ENCODE data around the gene HAUS5. TPM values are rescaled to one million over a fixed set of nuclear protein-coding genes. Genes with fewer than 3 reads are reported as not detected.

HAUS5 gene
- total RNA-seq, 6 experiments from 2014 or later: 3.7 to 6.1 (median 4.4) TPM

DNA sequence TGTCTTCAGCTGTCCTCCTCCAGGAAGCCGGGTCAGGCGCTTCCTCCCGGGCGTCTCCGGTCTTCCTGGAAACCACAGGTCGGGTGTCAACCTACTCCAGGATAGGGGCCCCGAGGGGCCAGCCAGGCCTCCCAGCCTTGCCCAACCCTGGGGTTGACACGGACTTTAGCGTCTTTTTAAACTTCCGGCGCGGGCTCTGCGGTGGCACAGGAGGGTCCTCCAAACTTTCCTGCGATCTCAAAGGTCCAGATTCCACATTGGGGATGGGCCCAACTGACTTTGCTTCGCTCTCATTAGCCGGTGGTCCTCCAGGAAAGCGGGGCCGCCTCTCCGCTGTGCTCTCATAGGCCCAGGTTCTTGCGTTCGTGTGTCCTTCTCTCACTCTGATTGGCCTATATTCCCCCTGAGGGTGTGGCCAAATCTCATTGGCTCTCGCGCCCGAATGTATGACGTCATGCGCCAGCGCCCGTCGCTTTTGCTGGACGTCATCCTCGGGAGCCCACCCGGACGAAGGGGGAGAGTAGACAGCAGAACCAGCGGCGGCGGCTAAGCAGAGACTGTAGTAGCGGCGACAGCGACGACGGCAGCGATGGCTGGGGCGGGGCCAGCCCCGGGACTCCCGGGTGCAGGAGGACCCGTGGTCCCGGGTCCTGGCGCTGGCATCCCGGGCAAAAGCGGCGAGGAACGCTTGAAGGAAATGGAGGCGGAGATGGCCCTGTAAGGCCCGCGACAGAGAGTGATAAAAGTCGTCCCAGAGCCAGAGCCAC lies 16.2 kb downstream of the HAUS5 start, which contains the start of gene RBM42:
Gene RBM42 (plus strand): TSS at position 472 of the 767 bp plus-strand sequence. CDS start 118 bp downstream, at position 590.
- intact Hi-C loops (cut with DNase I): no loop called here

DNA sequence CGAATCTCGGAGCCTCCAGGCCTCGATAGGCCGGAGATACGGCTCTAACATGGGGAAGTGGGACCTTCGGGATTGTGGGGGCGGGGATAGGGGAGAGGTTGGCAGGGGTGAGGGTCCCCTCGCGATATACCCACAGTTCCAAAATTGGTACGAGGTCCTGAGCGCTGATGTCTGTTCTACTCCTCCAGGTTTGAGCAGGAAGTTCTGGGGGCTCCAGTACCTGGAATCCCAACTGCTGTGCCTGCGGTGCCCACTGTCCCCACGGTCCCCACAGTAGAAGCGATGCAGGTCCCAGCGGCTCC lies 16.7 kb downstream of the HAUS5 start:
- TF ChIP-seq, protein P1, sequence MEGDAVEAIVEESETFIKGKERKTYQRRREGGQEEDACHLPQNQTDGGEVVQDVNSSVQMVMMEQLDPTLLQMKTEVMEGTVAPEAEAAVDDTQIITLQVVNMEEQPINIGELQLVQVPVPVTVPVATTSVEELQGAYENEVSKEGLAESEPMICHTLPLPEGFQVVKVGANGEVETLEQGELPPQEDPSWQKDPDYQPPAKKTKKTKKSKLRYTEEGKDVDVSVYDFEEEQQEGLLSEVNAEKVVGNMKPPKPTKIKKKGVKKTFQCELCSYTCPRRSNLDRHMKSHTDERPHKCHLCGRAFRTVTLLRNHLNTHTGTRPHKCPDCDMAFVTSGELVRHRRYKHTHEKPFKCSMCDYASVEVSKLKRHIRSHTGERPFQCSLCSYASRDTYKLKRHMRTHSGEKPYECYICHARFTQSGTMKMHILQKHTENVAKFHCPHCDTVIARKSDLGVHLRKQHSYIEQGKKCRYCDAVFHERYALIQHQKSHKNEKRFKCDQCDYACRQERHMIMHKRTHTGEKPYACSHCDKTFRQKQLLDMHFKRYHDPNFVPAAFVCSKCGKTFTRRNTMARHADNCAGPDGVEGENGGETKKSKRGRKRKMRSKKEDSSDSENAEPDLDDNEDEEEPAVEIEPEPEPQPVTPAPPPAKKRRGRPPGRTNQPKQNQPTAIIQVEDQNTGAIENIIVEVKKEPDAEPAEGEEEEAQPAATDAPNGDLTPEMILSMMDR (IDR thresholded peaks at IDR 0.05): no peak
- no peak for TF ChIP-seq POLR2A (IDR thresholded peaks at IDR 0.05)

More for the DNA sequence above, 16.2 kb downstream of the HAUS5 start, which contains the start of gene RBM42:
- peak; percentile 80 for TF ChIP-seq POLR2A (IDR thresholded peaks at IDR 0.05)
- TF ChIP-seq, protein P1 (IDR thresholded peaks at IDR 0.05): no peak
- Histone ChIP-seq H3K27me3 (no peaks in the 10 kb centered on the region), H3K4me1 (peaks cover 0 to 6% (median 0%) of the 10 kb centered on the region in 4 donors), H3K36me3 (peaks cover 2 to 36% (median 19%) of the 10 kb centered on the region in 4 donors), H3K4me3 (peak within 1 kb of the TSS; percentile 97 to 100 (median 99)), H3K27ac (peak within 1 kb of the TSS; percentile 61 to 90 (median 87)), H3K9me3 (no peaks in the 10 kb centered on the region)
- peak; percentile 99 to 100 (median 99) for ATAC-seq
- DNase-seq: peak; percentile 93 to 97 (median 95)
- 0% methylated on average over 23 of the region's 56 CpGs for WGBS (ENCODE audit: insufficient coverage, low coverage, low lambda C conversion rate, missing lambda C conversion rate)

DNA sequence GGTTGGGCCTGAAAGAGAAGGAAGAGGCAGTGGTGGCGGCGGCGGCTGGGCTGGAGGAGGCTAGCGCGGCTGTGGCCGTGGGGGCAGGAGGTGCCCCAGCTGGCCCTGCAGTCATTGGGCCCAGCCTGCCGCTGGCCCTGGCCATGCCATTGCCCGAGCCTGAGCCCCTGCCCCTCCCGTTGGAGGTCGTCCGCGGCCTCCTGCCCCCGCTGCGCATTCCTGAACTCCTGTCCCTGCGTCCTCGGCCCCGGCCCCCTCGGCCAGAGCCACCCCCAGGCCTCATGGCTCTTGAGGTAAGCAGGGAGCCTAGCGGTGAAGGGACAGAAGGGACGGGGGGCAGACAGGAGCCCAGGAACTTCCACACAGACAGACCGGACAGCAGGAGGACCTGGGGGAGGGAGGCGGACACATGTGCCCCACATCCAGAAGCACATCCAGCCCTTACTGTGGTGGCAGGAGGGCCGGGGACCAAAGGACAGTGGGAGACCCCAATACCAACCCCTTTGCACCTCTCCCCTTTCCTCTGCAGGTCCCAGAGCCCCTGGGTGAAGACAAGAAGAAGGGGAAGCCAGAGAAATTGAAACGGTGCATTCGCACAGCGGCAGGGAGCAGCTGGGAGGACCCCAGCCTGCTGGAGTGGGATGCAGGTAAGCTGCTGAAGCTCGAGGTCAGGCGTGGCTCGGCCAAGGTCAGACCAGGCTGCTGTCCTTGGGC lies 21.3 kb downstream of the HAUS5 start:
- WGBS (ENCODE audit: insufficient coverage, low coverage, low lambda C conversion rate, missing lambda C conversion rate): 97% methylated on average over 5 of the region's 29 CpGs
- ATAC-seq (no peak), DNase-seq (no peak)
- Histone ChIP-seq H3K27ac (no peak overlapping the region), H3K36me3 (peaks cover 8 to 82% (median 25%) of the 10 kb centered on the region in 4 donors), H3K9me3 (no peaks in the 10 kb centered on the region), H3K27me3 (no peaks in the 10 kb centered on the region), H3K4me3 (no peak overlapping the region), H3K4me1 (peaks cover 0 to 6% (median 0%) of the 10 kb centered on the region in 4 donors)
- intact Hi-C loops (cut with DNase I): no loop called here
- no peak for TF ChIP-seq POLR2A (IDR thresholded peaks at IDR 0.05)
- TF ChIP-seq, protein P1 (IDR thresholded peaks at IDR 0.05): no peak

More for the DNA sequence above, 16.7 kb downstream of the HAUS5 start:
- WGBS (ENCODE audit: insufficient coverage, low coverage, low lambda C conversion rate, missing lambda C conversion rate): 0% methylated on average over 11 of the region's 15 CpGs
- Histone ChIP-seq H3K4me3 (peak overlapping the region; percentile 97 to 100 (median 99)), H3K36me3 (peaks cover 2 to 41% (median 22%) of the 10 kb centered on the region in 4 donors), H3K27ac (peak overlapping the region; percentile 61 to 90 (median 87)), H3K4me1 (peaks cover 0 to 6% (median 0%) of the 10 kb centered on the region in 4 donors), H3K9me3 (no peaks in the 10 kb centered on the region), H3K27me3 (no peaks in the 10 kb centered on the region)
- no peak for DNase-seq
- ATAC-seq: no peak
- intact Hi-C loops (cut with DNase I): no loop called here

DNA sequence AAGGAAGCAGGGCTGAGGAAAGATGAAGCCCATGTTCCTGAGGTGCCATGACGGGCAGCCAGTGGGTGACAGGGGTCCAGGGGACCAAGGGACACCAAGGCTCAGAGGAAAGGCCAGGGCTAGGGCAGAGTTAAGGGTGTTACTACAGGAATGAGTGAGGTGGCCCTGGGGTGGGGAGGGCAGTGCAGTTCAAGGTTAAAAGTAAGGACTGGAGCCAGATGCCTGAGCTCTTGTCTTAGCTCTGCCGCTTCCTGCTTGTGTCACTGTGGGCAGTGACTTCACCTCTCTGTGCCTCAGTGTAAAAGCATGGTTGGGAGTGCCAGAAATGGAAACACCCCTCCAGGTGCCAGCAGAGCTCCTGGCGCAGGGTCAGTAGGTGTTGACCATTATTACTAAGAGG lies 24.1 kb downstream of the HAUS5 start:
- no peak overlapping the region for H3K4me3 ChIP-seq
- H3K4me1 ChIP-seq: no peaks in the 10 kb centered on the region
- TF ChIP-seq, protein P1 (IDR thresholded peaks at IDR 0.05): no peak
- no peak for TF ChIP-seq POLR2A (IDR thresholded peaks at IDR 0.05)
- WGBS (ENCODE audit: insufficient coverage, low coverage, low lambda C conversion rate, missing lambda C conversion rate): 84% methylated on average over 3 of the region's 3 CpGs
- DNase-seq: no peak
- no peaks in the 10 kb centered on the region for H3K9me3 ChIP-seq
- H3K36me3 ChIP-seq: peaks cover 0 to 67% (median 19%) of the 10 kb centered on the region in 4 donors
- intact Hi-C loops (cut with DNase I): no loop called here
- no peak for ATAC-seq
- H3K27ac ChIP-seq: no peak overlapping the region
- no peaks in the 10 kb centered on the region for H3K27me3 ChIP-seq

Data from right lobe of liver (tissue), 6 donors.